NCI-H1105 treated with DMSO at 0.1 percent for 48 hours (cell line): Measurements from ENCODE around the gene SLMAP.

Experiments used
- DNase-seq: peaks from one replicate; lab custom pipeline; 2025; lab: John Stamatoyannopoulos, UW

The SLMAP gene

GRCh38 chr3:57753016-57753415 is 3.1 kb upstream of the SLMAP start:
- DNase-seq: no peak

- DNase-seq: no peak
These were observed 787 bp upstream of the SLMAP start for GRCh38 chr3:57755368-57755675.

GRCh38 chr3:57756528-57757401 is 656 bp downstream of the SLMAP start:
- DNase-seq: no peak

- DNase-seq: no peak
These were observed 1.7 kb downstream of the SLMAP start for GRCh38 chr3:57757642-57758297.

- DNase-seq: no peak
These were observed 2.6 kb downstream of the SLMAP start for GRCh38 chr3:57758686-57759085.

GRCh38 chr3:57764794-57765193 is 8.7 kb downstream of the SLMAP start:
- no peak for DNase-seq

- DNase-seq: no peak
These were observed 12.5 kb downstream of the SLMAP start for GRCh38 chr3:57768595-57768994.

GRCh38 chr3:57770009-57770827 is 14.1 kb downstream of the SLMAP start:
- DNase-seq: no peak

GRCh38 chr3:57772251-57772650 is 16.1 kb downstream of the SLMAP start:
- no peak for DNase-seq

GRCh38 chr3:57777774-57778173 is 21.7 kb downstream of the SLMAP start:
- DNase-seq: no peak

GRCh38 chr3:57778494-57778893 is 22.4 kb downstream of the SLMAP start:
- DNase-seq: no peak

GRCh38 chr3:57779666-57780065 is 23.6 kb downstream of the SLMAP start:
- no peak for DNase-seq

- no peak for DNase-seq
These were observed 27.3 kb downstream of the SLMAP start for GRCh38 chr3:57783186-57784088.

GRCh38 chr3:57784089-57784735 is 28.1 kb downstream of the SLMAP start:
- DNase-seq: no peak

- no peak for DNase-seq
These were observed 29.3 kb downstream of the SLMAP start for GRCh38 chr3:57785446-57785845.

GRCh38 chr3:57787867-57788623 is 31.9 kb downstream of the SLMAP start:
- DNase-seq: no peak

GRCh38 chr3:57788624-57789018 is 32.5 kb downstream of the SLMAP start:
- DNase-seq: no peak

- no peak for DNase-seq
These were observed 35.1 kb downstream of the SLMAP start for GRCh38 chr3:57791245-57791644.

- DNase-seq: no peak
These were observed 36.1 kb downstream of the SLMAP start for GRCh38 chr3:57792198-57792597.

- DNase-seq: no peak
These were observed 37.7 kb downstream of the SLMAP start for GRCh38 chr3:57793737-57794187.
